Adrenal gland (tissue), 12 donors: ENCODE data around the gene LAMA5. TPM values are rescaled to one million over a fixed set of nuclear protein-coding genes. Genes with fewer than 3 reads are reported as not detected.

Experiments
- DNase-seq, 7 donors: peaks; one replicate each; pipeline ENCODE4 v3.0.0-alpha.2; 2019 to 2020
- H3K27ac ChIP-seq, 5 donors: fragments of 200-600 bp; sonication (generic) in 4 of 5; 1 replicate in 3 of 5; 2 replicates in 2 of 5; pipeline versions ENCODE4 v1.5.1 to v1.8.0; 2016 to 2020; ENCODE audit warnings: mild to moderate bottlenecking in 1 of 5
- H3K27me3 ChIP-seq: fragments of 200-600 bp; 2 replicates; pipeline ENCODE4 v1.8.0; 2021
- H3K36me3 ChIP-seq, 2 donors: fragments of 200-600 bp; replicated peaks in 1 of 2; 1 replicate in 1 of 2; 2 replicates in 1 of 2; pipeline versions ENCODE4 v1.5.1 to v1.8.0; 2018 to 2022
- H3K4me1 ChIP-seq, 2 donors: fragments of 200-600 bp; replicated peaks in 1 of 2; 1 replicate in 1 of 2; 2 replicates in 1 of 2; pipeline versions ENCODE4 v1.5.1 to v1.8.0; 2018 to 2021
- H3K4me3 ChIP-seq, 4 donors: fragments of 200-600 bp; sonication (generic) in 3 of 4; one replicate each; pipeline ENCODE4 v1.5.1; 2016 to 2018
- H3K9me3 ChIP-seq, 3 donors: fragments of 200-600 bp; sonication (generic) in 1 of 3; replicated peaks in 1 of 3; 1 replicate in 2 of 3; 2 replicates in 1 of 3; pipeline versions ENCODE4 v1.5.1 to v1.8.0; 2016 to 2021
- POLR2A ChIP-seq, 2 donors: fragments of 450-650 bp; IDR thresholded peaks; one replicate each; pipeline ENCODE4 v1.6.1; 2017; ENCODE audit warnings: antibody characterized with exemption in 2 of 2, mild to moderate bottlenecking in 2 of 2, moderate library complexity in 1 of 2
- WGBS, 4 donors: extraction: QIAGEN DNeasy Blood & Tissue Kit in 2 of 4; methylation state at CpG; one replicate each; pipeline versions ENCODE4 v1.1.5 to v1.1.7; 2013 to 2017; 5-methylcytosine and 5-hydroxymethylcytosine counted together
- intact Hi-C, 2 donors: fragments of 100-400 bp; cut with DNase I; formaldehyde crosslinking; loops; one replicate each; pipeline versions ENCODE4 v1.14.1 to v1.15.0; 2022 to 2023
- polyA plus RNA-seq, 3 donors: library from polyadenylated mRNA; stranded (reverse); fragments of 200-250 nt in 2 of 3; fragments of 350-450 nt in 1 of 3; fragmentation: Illumina TruSeq in 1 of 3; extraction: RNeasy Lipid Tissue Mini Kit (QIAGEN cat#74804) in 1 of 3; gene quantifications; one replicate each; pipeline ENCODE4 v1.2.3, GENCODE V29; 2013 to 2014
- total RNA-seq, 9 donors: library from RNA; depleted of rRNA in 4 of 9; stranded (reverse); fragments of >200 nt in 4 of 9; fragments of 120-200 nt in 1 of 9; fragmentation: NEBNext Ultra II Directional in 1 of 9; extraction: Animal tissue kit (Norgen Biotek cat#: 25700) in 1 of 9; gene quantifications; one replicate each; pipeline versions ENCODE4 v1.1.0 to v1.2.4, GENCODE V29; 2013 to 2023
- TF ChIP-seq, protein P1 (sequence below), 6 experiments: fragments of 450-650 bp in 4 of 6; fragments of 200-600 bp in 2 of 6; sonication (generic) in 1 of 6; IDR thresholded peaks; 1 replicate in 5 of 6; 2 replicates in 1 of 6; pipeline versions ENCODE4 v1.5.1 to v1.8.0; 2016 to 2021; ENCODE audit warnings: antibody characterized with exemption in 6 of 6, mild to moderate bottlenecking in 2 of 6, moderate library complexity in 1 of 6
- donor health status: healthy with polysubstance abuse.
- donor health status: Bipolar disorder and iron deficiency.
- donor health status: DM: yes; HTN: yes; CAD: no.
- donor health status: DM: no; HTN: no; CAD: no.
- donor health status: DM: no; HTN: no; CAD: no.
- donor health status: DM: yes; HTN: yes; CAD: no.

The LAMA5 gene
- total and polyA plus RNA-seq, 12 donors, result 2.0 to 537 (median 100) TPM

DNA sequence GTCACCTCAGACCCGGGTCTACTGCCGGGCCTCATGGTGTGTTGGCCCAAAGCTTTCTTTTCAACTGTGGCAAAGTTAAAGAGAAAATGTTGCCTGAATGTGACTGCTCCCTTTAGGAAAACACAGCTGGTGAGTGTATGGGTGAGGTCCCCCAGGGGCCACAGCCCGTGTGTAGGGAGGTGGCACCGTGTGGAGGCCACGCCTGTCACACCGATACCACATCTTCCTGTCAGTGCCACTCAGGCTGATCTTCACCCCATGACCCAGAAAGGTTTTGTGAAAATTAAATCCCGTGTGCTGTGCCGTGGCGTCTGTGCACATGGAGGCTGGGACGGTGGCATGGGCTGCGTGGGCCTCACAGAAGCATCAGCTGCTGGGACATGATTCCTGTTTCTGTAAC, 75.0 kb downstream of the LAMA5 start:
- no peaks in the 10 kb centered on the region for H3K9me3 ChIP-seq
- no peak for DNase-seq
- peaks cover 0 to 2% of the 10 kb centered on the region in 2 donors for H3K4me1 ChIP-seq
- WGBS, 4 donors, result 89 to 94% (median 92%) methylated on average over 10 to 11 of the region's 11 CpGs
- intact Hi-C loops, result no loop called here
- peaks cover 0 to 56% of the 10 kb centered on the region in 2 donors for H3K36me3 ChIP-seq
- TF ChIP-seq, protein P1, sequence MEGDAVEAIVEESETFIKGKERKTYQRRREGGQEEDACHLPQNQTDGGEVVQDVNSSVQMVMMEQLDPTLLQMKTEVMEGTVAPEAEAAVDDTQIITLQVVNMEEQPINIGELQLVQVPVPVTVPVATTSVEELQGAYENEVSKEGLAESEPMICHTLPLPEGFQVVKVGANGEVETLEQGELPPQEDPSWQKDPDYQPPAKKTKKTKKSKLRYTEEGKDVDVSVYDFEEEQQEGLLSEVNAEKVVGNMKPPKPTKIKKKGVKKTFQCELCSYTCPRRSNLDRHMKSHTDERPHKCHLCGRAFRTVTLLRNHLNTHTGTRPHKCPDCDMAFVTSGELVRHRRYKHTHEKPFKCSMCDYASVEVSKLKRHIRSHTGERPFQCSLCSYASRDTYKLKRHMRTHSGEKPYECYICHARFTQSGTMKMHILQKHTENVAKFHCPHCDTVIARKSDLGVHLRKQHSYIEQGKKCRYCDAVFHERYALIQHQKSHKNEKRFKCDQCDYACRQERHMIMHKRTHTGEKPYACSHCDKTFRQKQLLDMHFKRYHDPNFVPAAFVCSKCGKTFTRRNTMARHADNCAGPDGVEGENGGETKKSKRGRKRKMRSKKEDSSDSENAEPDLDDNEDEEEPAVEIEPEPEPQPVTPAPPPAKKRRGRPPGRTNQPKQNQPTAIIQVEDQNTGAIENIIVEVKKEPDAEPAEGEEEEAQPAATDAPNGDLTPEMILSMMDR (IDR thresholded peaks at IDR 0.05), result no peak
- TF ChIP-seq POLR2A (IDR thresholded peaks at IDR 0.05), result no peak
- H3K4me3 ChIP-seq, result no peak overlapping the region
- no peaks in the 10 kb centered on the region for H3K27me3 ChIP-seq
- no peak overlapping the region for H3K27ac ChIP-seq

DNA sequence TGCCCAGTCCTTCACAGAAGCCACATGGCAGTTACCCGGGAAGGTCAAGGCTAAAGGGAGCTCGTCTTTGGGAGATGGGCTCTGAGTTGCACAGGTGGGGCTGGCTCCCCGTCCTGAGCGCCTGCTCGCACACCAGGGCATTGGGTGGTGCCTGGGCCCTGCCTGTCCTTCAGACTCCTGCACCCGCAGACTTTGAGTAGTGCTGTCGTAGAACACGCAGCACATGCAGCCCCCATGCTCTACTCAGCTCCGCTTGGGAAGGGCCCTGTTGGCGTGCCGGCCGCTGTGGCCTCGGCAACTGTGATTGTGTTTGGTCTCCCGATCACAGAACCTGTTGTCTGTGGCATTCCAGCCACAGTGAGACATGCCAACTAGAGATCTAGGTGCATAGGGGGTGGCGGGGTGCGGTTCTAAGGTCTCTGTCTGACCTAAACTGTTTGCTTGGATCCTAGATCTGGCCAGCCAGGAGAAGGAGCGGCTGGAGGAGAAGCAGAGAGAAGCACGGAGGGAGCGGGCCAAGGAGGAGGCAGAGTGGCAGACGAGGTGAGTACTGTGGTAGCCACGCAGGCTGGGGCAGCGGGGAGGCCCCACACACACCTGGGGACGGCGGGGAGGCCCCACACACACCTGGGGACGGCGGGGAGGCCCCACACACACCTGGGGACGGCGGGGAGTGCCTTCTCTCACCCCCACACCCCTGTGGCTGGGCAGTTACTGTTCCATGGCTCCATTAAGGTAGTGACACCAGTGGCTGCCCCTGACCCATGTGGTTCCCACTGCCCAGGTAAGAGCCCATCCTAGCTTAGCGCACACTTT, 75.7 kb downstream of the LAMA5 start:
- H3K27ac ChIP-seq, result no peak overlapping the region
- intact Hi-C loops, result no loop called here
- no peaks in the 10 kb centered on the region for H3K9me3 ChIP-seq
- no peak for TF ChIP-seq POLR2A (IDR thresholded peaks at IDR 0.05)
- TF ChIP-seq, protein P1 (IDR thresholded peaks at IDR 0.05), result no peak
- H3K4me1 ChIP-seq, result no peaks in the 10 kb centered on the region
- no peak overlapping the region for H3K4me3 ChIP-seq
- 80 to 90% (median 88%) methylated on average over 25 to 29 of the region's 29 CpGs for WGBS, 4 donors
- peaks cover 0 to 63% of the 10 kb centered on the region in 2 donors for H3K36me3 ChIP-seq
- DNase-seq, result no peak
- H3K27me3 ChIP-seq, result no peaks in the 10 kb centered on the region

DNA sequence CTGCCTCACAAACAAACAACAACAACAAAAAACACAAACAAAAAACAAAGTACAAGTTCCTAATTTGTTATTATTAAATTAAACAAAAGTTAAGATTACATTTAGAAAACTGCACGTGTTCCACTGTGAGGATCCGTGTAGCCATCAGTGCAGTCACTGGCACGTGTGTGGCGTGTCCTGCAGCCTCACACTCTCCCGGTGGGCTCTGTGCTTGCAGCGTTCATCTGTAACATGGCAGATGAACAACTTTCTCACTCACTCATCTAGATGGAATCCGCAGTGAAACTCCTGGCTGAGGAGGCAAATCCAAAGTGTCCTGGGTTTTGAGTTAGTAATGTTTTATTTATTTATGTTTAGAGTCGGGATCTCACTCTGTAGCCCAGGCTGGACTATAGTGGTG, 77.2 kb downstream of the LAMA5 start:
- intact Hi-C loops, result no loop called here
- Histone ChIP-seq H3K9me3 (no peaks in the 10 kb centered on the region), H3K27me3 (no peaks in the 10 kb centered on the region), H3K36me3 (peaks cover 0 to 66% of the 10 kb centered on the region in 2 donors), H3K4me3 (no peak overlapping the region), H3K4me1 (no peaks in the 10 kb centered on the region), H3K27ac (no peak overlapping the region)
- TF ChIP-seq, protein P1 (IDR thresholded peaks at IDR 0.05), result no peak
- TF ChIP-seq POLR2A (IDR thresholded peaks at IDR 0.05), result no peak
- no peak for DNase-seq
- 94 to 97% (median 95%) methylated on average over 8 of the region's 8 CpGs for WGBS, 4 donors

DNA sequence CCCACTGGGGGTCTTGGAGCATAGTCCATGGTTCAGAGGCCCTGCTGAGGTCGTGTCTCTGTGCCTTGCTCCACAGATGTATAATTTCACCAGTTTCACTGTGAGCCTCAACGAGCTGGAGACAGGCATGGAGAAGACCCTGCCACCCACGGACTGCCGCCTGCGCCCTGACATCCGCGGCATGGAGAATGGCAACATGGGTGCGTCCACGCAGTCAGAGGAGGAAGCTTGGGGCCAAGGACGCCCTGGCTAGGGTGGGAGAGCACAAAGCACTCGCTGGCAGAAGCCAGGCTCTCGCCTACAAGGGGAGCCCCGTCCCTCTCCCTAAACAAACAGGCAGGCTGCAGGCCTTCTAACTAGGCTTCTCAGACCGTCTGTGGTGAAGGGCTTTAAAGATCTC, 78.0 kb downstream of the LAMA5 start:
- Histone ChIP-seq H3K27me3 (no peaks in the 10 kb centered on the region), H3K9me3 (no peaks in the 10 kb centered on the region), H3K27ac (no peak overlapping the region), H3K36me3 (peaks cover 0 to 63% of the 10 kb centered on the region in 2 donors), H3K4me3 (no peak overlapping the region), H3K4me1 (no peaks in the 10 kb centered on the region)
- 82 to 93% (median 89%) methylated on average over 13 to 14 of the region's 14 CpGs for WGBS, 4 donors
- DNase-seq, result no peak
- intact Hi-C loops, result no loop called here
- TF ChIP-seq, protein P1 (IDR thresholded peaks at IDR 0.05), result no peak
- no peak for TF ChIP-seq POLR2A (IDR thresholded peaks at IDR 0.05)
